GM18909 (cell line): ENCODE results near the gene SF3B4.
"Not testable (repeated sequence)": the region's sequence is repeated elsewhere in the genome, so short reads cannot be mapped to it uniquely, and the experiment has no call there.

Source experiments
- ATAC-seq: cut with Tn5 transposase; IDR thresholded peaks from one replicate; pipeline ENCODE4 v1.9.1; 2021; ENCODE audit warnings: mild to moderate bottlenecking; ENCODE audit not compliant: unreplicated experiment, poor library complexity

The SF3B4 gene, protein sequence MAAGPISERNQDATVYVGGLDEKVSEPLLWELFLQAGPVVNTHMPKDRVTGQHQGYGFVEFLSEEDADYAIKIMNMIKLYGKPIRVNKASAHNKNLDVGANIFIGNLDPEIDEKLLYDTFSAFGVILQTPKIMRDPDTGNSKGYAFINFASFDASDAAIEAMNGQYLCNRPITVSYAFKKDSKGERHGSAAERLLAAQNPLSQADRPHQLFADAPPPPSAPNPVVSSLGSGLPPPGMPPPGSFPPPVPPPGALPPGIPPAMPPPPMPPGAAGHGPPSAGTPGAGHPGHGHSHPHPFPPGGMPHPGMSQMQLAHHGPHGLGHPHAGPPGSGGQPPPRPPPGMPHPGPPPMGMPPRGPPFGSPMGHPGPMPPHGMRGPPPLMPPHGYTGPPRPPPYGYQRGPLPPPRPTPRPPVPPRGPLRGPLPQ

DNA sequence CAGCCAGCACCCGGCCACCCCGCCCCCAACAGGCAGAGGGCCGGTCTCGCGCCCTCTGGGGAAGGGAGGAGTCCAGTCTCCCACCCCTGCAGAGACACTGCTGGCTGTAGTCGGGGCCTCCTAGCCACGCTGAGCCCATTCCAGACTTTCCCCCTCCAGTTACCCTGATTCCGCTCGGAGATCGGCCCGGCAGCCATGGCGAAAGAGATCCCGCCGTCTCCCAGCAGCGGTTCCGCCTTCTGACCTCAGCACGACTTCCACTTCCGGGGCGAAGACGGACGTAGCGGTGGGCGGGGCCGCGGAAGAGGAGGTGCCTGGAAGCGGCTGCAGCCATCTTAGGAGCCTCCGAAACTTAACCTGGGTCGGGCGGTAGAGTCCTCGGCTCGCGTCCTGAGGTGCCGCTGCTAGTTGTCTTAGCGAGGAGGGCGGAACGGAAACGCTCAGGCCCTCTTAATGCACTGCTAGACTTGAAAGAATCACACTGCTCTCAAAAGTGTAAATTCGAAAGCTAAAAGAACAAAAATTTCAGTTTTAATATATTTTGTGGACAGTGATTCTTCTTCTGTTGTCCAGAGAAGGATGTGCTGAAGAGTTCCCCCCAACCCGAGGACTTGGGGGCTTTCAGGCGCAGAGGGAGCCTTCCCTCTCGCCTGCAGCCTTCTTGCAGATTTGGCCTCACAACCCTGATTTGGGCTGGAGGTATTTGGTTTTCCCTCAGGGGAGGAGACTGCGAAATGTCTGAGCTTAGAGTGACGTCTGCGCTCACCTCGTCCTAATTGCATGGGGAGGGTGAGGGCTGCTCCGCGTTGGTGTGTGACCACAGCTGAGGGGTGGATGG lies at the start of gene SF3B4:
Gene SF3B4, minus strand, starts transcription at position 241 of the 838 bp plus-strand sequence. Its CDS starts 44 bp downstream, at position 197.
- ATAC-seq = peak; percentile 92

DNA sequence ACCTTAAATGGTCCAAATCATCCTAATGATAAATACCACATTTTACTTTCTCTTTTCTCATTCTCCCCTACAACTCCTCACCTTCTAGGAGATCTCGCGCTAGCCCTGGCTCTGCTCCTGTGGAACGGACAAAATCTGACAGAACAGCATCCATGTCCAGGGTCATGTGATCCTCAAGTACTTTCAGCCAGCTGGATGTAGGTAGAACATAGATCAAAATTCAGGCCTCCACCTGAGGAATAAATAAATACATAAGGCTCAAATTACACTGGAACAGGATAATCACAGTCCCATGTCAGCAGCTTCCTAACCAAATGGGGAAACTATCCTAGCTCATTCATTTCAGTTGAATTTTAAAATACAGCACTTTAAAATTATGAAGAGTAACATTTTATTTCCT lies 49.7 kb upstream of the SF3B4 start:
- no peak for ATAC-seq

DNA sequence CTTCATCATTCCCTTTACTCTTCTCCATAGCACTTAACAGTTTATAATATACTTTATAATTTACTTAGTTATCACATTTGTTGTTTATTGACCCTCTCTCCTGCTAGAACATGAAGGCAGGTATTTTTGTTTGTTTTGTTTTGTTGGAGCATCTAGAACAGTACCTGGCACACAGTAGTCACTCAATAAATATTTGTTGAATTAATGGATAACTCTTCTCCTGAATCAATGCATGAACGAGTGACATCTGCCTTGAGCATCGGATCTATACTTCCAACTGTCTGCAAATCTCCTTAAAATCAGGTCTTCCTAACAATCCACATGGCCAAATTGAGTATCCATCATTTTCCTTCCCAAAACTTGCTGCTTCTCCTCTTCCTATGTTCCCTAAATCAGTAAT lies 44.9 kb upstream of the SF3B4 start:
- ATAC-seq = no peak

DNA sequence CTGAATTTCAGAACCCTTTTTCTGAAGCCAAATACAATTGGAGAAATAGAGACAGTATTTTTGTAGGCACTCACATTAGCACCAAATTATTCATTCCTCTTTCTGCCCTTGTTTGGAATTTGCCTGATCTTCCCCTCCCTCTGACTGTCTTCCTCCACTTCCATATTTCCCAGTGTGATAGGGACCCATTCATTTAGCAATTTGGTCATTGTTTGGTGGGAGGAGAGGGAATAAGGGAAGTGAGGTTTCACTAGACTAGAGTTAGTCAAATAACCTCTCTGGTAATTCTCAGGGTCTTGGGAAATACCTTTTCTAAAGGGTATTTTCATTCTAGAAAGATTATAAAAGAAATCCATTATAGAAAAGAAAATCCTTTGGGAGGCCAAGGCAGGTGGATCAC lies 40.0 kb upstream of the SF3B4 start:
- ATAC-seq = no peak

DNA sequence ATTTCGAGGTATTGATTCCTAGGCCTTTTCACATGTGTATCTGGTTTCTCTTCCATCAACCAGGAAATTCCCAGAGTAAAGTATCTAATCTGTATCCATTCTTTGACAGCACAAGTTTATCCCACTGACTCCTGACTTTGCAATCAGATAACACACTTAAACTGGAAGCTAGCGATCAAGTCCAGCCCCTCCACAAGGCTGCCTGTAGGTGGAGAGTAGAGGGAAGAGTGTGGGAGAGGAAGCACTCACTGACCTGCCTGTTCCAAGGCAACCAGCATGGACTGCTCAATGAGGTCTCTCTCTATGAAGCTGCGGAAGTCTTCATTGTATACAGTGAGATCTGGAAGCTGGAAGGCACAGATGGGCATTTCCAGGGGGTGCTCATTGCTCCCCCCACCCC lies 39.4 kb upstream of the SF3B4 start:
- ATAC-seq = no peak

DNA sequence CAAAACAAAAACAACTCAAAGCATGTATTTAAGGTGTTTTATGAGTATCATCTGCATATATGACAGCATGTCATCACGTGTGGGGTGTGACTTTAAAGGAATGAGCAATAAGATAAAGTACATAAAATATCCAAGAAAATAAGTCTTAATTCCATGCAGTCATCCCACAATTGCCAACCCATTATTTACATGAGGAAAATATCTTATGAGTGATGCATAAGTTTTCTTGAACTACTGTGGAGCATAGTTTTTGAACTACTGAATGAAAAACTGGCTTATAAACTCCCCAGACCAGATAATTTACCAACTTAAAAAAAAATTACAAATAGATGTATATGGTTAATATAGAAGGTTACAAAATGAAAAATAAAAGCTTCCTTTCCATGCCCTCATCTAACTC lies 38.8 kb upstream of the SF3B4 start:
- ATAC-seq = no peak

DNA sequence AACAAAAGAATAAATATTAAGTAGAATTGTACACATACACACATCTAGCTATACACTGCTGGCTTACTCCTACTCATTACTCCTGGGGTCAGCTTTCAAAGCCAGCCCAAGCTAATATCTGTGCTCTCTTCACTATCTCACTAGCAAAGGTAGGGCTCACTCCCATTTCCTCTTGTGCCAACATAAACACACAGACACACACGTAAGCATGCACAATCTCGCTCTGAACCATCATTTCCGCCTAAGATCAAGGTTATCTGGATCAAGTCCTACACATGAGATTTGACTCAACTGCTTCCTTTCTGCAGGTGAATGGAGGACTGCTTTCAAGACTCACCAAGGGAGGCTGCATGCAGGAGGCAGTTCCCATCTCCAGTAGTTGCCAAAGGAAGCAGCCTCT lies 37.8 kb upstream of the SF3B4 start:
- ATAC-seq = no peak

DNA sequence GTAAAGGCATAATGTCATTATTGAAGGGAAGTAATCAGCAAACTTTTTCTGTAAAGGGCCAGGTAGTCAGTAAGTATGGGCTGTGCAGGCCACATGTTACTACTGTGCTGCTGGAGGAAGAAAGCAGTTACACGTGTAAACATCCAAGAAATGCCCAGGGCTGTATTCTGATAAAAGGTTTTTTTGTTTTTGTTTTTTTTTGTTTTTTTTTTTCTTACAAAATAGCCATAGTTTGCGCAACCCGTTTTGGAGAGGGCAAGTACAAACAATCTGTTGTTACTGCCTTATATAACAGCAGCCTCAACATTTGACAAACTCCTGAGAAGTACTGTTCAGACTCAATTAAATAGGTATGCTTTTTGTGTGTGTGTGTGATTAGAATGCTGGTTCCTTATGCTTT lies 35.8 kb upstream of the SF3B4 start:
- ATAC-seq = no peak

DNA sequence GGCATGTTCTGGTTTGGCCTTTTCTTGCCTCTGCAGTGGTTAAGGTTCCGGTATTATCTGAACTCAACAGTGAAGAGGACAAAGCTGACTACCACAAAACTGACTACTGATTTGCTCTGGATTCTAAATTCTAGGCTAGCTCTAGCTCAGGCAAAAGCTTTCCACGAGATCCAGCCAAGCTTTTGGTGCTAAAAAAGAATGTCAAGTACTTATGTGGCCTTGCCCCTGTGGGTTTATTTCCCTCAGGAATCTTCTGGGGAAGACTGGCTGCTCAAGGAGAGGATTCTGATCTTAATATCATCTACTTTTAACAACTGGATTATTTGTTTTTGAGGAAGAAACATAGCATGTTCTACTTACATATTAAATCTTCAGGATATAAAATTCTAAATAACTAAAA lies 35.1 kb upstream of the SF3B4 start:
- no peak for ATAC-seq

DNA sequence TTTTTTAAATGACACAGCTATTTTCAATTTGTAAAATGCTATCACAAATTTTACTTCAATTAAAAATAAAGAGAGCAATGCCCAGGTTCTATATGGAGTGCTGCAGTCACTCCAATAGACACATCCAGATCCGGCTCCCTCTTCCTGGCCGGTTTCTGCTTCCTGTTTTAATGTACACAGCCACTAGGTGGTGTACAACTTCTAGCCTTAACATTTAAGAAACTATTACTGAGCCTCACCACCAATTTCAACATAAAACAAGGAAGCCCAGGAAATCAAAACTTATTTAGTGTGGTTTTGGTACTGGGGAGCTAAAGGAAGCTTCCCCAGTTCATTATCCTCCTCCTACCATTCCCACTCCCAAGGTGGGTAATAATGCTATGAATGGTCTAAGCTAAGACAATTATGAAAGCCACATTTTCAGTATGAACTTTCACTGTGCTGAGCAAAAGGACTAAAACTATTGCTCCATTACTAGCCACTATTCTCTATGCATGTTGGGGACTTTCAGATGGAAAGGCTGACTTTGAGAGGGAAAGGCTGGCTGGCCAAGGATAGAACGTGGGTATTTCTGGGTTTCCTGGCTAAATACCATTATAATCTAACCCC lies 34.5 kb upstream of the SF3B4 start:
- no peak for ATAC-seq

DNA sequence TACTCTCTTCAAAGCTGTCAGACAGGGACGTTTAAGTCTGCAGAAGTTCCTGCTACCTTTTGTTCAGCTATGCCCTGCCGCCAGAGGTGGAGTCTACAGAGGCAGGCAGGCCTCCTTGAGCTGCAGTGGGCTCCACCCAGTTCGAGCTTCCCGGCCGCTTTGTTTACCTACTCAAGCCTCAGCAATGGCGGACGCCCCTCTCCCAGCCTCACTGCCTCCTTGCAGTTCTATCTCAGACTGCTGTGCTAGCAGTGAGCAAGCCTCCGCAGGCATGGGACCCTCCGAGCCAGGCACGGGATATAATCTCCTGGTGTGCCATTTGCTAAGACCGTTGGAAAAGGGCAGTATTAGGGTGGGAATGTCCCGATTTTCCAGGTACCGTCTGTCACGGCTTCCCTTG lies 29.9 kb upstream of the SF3B4 start:
- not testable (repeated sequence) for ATAC-seq

DNA sequence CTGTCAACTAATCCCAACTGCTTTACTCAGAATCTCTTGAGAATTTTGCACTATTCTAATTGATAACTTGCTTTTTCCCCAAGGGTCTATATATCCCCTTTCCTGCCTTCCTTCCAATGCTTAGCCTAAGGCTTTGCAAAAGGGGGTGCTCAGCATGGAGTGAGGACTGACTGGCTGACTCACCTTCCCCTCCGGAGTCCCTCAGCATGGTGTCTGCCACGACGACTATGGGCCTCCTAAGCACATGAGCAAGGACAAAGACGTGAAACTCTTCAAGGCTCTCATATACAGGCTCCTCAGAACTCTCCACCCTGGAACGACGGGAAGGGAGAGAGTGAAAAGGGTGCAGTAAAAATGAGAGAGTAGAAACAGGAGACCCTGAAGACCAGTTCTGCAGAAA lies 22.3 kb upstream of the SF3B4 start:
- ATAC-seq = no peak

DNA sequence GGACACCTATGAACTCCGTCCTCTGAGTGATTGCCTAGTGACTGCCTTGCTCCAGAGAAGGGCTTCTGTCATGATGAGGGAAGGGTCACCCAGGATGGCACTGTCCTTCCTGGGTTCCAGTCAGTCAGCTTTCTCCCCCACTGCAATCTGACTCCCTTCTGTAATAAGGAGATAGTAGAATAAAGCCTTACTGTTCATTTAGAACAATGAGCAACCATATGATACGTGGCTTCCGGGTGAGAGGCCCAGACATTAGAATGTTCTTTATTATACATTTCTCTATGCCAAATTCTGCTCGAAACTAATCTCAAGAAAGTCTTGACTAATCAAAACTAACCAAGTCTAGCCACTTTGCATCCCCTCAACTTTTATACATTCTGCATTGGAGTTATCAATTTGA lies 17.6 kb upstream of the SF3B4 start:
- ATAC-seq = no peak

DNA sequence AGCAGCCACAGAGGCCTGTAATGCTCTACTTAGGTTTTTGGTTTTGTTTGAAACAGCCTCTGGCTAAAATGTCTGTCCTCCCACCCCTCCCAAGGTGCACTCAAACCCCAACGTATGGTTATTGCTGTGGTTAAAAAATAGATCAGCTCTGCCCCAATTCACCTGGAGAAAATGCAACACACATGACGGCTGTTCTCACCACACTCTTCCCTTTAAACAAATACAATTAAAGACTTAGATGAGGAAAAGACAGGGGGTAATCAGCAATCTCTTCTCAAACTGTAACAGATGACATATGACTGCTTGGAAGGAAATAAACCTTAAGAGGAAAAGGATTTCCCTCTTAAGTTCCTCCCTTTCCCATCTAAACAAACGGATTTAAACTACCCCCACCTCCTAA lies 15.3 kb upstream of the SF3B4 start:
- ATAC-seq = no peak

DNA sequence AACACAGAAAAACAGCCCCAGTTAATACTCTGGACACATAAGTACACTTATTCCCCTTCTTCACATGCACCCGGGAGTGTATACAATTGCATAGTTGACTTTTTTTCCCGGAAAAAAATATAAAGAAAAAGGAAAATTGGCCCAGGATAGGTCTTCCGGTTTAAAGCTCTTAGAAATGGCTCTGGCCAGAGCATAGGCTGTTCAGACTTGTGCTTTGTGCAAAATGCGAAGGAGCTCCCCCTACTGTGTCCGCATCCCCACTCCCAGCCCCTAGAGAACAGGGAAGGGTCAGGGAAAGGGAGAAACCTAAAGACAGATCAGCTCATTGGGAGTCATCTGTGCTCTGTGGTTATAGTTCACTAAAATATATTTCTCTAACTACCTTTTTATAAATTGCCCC lies 14.6 kb upstream of the SF3B4 start:
- no peak for ATAC-seq

DNA sequence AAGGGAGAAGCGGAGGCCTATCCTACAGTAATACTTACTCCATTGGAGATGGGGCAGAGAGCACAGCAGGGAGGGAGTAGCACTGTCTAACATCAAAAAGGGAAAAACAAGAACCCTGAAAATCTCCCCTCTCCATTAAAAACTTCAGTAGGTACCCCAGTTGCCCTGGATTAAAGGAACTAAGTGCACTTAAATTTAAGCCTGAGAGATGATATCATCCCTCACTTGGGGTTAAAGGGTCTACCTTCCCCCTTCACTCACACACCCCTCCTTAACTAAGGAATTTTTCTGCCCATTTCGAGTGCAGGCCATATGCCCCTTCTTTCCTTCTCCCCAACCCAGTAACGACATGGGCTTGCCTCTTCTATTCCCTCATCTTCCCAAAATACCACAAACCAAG lies 12.8 kb upstream of the SF3B4 start:
- no peak for ATAC-seq

DNA sequence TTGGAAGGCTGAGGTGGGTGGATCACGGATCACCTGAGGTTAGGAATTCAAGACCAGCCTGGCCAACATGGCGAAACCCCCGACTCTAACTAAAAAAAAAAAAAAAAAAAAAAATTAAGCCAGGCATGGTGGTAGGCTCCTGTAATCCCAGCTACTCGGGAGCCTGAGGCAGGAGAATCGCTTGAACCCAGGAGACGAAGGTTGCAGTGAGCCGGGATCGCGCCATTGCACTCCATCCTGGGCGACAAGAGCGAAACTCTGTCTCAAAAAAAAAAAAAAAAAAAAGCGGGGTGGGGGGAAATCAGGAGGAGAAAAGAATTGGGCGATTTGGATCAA lies 11.0 kb upstream of the SF3B4 start:
- not testable (repeated sequence) for ATAC-seq

DNA sequence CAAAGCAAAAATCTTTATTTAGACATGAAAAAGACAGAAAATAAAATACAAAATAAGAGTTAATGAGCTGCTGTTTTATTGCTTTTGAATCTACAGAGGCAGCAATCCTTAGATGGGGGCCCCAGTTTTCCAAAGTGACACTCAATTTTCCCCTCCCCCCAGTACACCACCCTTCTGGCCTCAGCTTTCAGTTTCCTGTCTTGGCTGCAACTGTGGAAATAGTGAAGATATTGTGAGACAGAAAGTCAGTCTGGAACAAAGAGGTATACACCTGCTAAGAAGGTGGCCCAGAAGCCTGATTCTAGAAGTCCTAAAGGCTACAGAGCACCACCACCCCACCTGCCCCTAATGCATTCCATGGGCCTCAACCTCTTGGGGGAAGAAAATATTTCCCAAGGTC lies 10.2 kb upstream of the SF3B4 start:
- ATAC-seq = no peak

DNA sequence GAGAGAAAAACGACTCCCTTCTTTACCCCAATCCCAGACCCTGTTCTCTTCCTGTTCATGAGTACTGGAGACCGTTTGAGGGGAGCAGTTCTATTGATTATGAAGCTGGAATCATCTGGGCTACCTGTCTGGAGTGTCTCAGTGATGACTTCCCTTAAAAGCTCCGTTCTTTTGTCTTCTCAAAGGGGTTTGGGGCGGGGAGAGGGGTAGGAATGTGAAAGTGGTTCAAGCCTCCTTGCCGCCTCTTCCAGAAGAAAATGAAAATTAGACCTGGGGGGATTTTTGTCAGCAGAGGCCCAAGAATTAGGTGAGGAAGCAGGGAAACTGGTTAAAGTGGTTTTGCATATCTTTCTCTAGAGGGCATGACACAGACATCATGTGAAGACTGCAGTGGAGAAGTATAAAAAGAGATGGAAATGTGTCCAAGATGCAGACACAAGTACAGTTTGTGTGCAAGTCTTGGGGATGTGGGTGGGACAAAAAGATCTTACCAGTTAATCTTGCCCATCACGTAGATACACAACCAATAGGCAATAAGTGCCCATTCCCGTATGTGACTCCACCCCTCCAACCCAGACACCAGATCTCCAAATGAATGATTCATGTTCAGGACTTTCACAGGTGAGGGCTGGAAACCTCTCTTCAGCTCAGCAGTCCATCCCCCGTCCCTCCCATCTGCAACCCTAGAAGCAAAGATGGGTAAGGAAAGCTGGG lies 9.5 kb upstream of the SF3B4 start:
- no peak for ATAC-seq

DNA sequence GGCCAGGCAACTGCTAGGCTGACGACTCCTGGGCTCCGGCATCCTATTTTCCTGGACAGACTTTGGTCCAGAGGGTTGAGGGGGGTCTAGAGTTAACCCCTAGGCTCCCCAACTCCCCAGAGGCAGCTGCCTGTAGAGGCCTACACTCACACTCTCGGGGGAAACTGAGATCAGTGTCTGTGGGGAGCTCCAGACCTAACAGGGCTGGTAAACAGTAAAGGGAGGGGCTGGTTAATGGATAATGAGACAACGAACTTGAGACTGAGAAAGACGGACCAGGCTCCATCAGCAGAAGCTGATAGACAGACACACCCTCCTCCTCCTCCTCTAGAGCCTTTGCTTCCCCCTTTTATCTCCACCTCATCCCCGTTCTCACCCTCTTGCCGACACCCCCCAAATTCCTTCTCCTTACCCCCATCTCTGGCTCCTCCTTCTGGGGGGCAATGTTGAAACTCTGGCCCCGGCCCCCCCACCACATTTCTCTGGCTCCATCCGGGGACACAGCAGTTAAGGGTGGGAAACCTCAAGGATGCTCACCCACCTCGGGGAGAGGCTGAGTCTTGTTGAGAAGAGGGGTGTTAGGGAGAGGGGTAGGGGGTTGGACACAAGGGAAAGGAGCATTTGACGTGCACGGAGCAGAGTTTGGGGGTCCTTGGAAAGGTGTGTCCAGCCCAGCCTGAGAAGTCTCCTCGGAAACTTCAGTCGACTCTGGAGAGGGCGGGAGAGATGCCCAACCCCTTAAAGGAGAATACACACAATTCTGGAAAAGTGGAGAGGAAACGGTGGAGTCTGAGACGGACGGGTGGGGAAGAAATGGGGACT lies 8.8 kb upstream of the SF3B4 start, which contains the start of gene MTMR11:
Gene MTMR11, minus strand, starts transcription at position 710 of the 822 bp plus-strand sequence. Its CDS starts 232 bp downstream, at position 478.
- ATAC-seq = no peak
